GM19099 (cell line): Measurements from ENCODE around the gene ARPC5.

ENCODE experiments used
- POLR2A ChIP-seq: IDR thresholded peaks from 3 replicates; pipeline ENCODE4 v1.6.1; 2011; ENCODE audit warnings: low read depth; ENCODE audit not compliant: insufficient read length; ENCODE audit errors: extremely low read depth

ARPC5 gene

GRCh38 chr1:183632964-183633363 is 2.6 kb downstream of the ARPC5 start:
- no peak for TF ChIP-seq POLR2A

GRCh38 chr1:183632114-183632513 is 3.5 kb downstream of the ARPC5 start:
- TF ChIP-seq POLR2A = no peak

GRCh38 chr1:183630748-183631147 is 4.8 kb downstream of the ARPC5 start:
- TF ChIP-seq POLR2A = no peak

GRCh38 chr1:183628537-183628936 is 7.0 kb downstream of the ARPC5 start:
- TF ChIP-seq POLR2A = no peak

GRCh38 chr1:183622884-183623785 is 12.4 kb downstream of the ARPC5 start:
- peak; percentile 35 for TF ChIP-seq POLR2A

- TF ChIP-seq POLR2A = no peak
Observed at GRCh38 chr1:183622013-183622412, 13.6 kb downstream of the ARPC5 start.

GRCh38 chr1:183620311-183620710 is 15.3 kb downstream of the ARPC5 start:
- no peak for TF ChIP-seq POLR2A

- no peak for TF ChIP-seq POLR2A
Observed at GRCh38 chr1:183619781-183620180, 15.8 kb downstream of the ARPC5 start.

GRCh38 chr1:183612407-183612806 is 23.2 kb downstream of the ARPC5 start:
- TF ChIP-seq POLR2A = no peak

- no peak for TF ChIP-seq POLR2A
Observed at GRCh38 chr1:183611021-183611420, 24.6 kb downstream of the ARPC5 start.

GRCh38 chr1:183609759-183610452 is 25.7 kb downstream of the ARPC5 start:
- TF ChIP-seq POLR2A = no peak

GRCh38 chr1:183609313-183609712 is 26.3 kb downstream of the ARPC5 start:
- TF ChIP-seq POLR2A = no peak

GRCh38 chr1:183607322-183607980 is 28.1 kb downstream of the ARPC5 start:
- no peak for TF ChIP-seq POLR2A

- no peak for TF ChIP-seq POLR2A
Observed at GRCh38 chr1:183605904-183606303, 29.7 kb downstream of the ARPC5 start.

- TF ChIP-seq POLR2A = no peak
Observed at GRCh38 chr1:183604815-183605214, 30.8 kb downstream of the ARPC5 start.
